GM18867 (cell line): ENCODE measurements around the gene POLE2.
"Not testable (repeated sequence)": the region's sequence is repeated elsewhere in the genome, so short reads cannot be mapped to it uniquely, and the experiment has no call there.

ENCODE experiments used
- ATAC-seq: cut with Tn5 transposase; IDR thresholded peaks from one replicate; pipeline ENCODE4 v1.9.1; 2021; ENCODE audit warnings: mild to moderate bottlenecking, moderate library complexity; ENCODE audit not compliant: unreplicated experiment

Gene POLE2, protein sequence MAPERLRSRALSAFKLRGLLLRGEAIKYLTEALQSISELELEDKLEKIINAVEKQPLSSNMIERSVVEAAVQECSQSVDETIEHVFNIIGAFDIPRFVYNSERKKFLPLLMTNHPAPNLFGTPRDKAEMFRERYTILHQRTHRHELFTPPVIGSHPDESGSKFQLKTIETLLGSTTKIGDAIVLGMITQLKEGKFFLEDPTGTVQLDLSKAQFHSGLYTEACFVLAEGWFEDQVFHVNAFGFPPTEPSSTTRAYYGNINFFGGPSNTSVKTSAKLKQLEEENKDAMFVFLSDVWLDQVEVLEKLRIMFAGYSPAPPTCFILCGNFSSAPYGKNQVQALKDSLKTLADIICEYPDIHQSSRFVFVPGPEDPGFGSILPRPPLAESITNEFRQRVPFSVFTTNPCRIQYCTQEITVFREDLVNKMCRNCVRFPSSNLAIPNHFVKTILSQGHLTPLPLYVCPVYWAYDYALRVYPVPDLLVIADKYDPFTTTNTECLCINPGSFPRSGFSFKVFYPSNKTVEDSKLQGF

DNA sequence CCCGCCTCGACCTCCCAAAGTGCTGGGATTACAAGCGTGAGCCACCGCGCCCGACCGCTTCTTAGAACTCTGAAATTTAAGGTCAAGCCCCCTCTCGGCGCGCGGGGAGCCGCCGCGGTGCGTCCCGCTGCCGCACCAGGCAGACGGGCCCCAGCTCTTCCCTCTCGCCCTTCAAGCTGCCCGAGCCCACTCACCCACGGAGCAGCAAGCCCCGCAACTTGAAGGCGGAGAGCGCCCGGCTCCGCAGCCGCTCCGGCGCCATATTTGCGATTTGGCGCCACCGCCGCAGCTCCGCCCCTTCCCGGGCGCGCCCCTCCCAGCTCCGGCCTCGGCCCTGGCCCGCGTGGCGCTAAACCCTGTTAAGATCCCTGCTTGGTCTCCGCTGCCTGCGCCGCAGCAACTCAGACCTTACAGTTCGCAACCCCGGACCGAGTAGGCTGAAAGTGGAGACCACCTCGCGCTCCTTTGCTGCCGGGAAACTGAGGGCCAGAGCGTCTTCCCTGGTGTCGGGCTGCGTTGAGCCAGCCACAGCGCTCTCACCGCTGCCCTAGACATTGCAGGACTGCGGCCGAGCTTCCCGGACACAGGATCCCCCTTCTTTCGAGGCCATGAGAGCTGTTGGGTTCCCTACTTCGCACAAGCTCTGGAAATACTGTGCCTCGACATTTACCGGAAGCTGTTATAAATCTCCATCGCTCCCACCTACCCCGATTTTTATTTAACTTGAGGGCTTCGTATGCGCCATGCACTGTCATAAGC, at the start of gene POLE2:
TSS of gene POLE2 (minus strand) at position 273 of the 759 bp plus-strand sequence. CDS start at position 262, 11 bp downstream.
- peak; percentile 85 for ATAC-seq

DNA sequence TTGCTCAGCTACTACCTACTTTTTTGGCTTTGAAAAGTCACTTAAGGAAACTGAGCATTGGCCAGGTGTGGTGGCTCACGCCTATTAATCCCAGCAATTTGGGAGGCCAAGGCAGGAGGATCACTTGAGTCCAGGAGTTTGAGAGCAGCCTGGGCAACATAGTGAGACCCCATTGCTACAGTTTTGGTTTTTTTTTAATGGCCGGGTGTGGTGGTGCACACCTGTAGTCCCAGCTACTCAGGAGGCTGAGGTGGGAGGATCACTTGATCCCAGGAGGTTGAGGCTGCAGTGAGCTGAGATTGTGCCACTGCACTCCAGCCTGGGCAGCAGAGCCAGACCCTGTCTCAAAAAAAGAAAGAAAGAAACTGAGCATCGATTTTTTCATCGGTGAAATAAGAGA, 47.7 kb upstream of the POLE2 start:
- ATAC-seq = not testable (repeated sequence)

DNA sequence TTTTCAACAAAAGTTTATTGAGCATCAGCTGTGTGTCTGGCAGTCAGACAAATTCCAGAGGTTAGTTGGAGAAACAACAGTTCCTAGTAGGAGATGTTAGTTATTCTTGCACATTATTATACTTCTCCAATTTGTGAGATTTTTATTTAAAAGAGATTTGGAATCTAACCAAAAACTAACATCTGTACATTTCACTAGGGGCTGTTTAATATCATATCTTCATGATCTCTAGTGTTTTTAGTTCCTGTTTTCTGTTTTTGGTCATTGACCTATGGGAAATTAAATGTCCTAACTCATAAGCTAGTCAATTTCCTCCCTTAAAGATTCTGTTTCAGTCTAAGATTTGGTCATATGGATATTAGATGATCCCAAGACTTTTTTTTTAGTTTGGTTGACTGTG, 45.8 kb upstream of the POLE2 start:
- ATAC-seq = no peak

DNA sequence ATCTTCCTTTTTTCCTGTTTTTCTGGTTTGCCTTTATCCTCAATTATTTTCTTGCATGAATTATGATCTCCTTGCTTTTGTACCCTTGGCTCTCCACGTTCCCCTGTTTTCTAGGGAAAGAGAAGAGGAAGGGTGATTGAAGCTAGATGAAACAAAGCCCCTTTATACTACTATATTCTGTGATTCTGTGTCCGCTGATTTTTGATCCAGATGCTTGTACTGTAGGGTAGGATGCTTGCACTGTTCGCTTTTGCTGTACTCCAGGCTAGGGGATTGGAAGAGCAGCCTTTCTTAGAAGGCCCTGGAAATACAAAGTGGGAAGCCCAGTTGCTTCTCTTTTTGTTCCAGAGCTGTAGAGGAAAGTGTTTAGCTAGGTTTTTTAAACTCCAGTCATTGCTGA, 44.9 kb upstream of the POLE2 start:
- ATAC-seq = no peak

DNA sequence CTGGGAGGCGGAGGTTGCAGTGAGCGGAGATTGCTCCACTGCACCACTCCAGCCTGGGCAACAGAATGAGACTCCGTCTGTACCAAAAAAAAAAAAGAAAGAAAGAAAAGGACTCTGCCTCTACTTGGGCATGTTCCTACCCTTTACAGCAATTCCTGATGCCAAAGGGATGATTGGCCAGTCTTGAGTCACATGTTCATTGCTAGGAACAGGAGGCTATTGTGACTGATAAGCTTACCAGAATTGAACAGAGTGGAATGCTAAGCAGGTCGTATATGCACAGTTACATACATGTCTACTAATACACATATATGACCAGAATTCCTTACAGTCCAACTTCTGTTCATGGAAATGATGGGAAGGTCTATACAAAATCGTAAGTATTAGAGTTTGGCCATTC, 39.2 kb upstream of the POLE2 start:
- ATAC-seq = no peak

DNA sequence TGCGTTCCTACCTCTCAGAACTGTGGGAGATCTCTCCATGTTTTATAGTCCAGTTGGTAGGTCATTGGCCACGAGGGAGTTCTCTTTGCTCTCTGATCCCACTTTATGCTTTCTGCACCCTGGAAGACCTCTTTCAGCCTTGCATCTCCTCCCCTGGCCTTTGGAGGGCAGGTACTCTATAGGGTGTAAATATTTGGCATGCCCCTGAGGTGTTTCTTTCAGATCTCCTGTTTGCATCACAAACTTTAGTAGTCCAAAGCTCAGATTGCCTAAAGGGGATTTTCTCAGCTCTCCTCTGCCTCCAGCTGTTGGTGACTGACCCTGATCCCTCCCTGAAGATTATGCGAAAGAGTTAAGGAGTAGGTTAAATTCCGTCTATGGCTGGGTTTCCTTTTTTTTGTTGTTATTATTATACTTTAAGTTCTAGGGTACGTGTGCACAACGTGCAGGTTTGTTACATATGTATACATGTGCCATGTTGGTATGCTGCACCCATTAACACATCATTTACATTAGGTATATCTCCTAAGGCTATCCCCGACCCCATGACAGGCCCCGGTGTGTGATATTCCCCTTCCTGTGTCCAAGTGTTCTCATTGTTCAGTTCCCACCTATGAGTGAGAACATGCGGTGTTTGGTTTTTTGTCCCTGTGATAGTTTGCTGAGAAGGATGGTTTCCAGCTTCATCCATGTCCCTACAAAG, 33.9 kb upstream of the POLE2 start:
- not testable (repeated sequence) for ATAC-seq

DNA sequence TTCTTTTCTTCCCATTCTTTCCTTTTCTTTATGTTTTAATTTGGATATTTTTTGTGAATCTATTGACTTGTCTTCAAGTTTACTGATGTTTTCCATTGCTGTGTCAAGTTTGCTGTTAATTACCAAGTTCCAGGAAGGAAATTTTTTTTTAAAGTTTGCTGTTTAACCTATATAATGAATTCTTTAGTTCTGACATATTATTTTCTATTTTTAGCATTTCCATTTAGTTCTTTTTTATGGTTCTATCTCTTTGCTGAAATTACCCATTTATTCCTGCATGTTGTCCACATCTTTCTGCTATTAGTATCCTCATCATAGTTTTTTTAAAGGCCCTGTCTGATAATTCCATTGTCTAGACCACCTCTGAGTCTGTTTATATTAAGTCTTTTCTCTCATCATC, 32.7 kb upstream of the POLE2 start:
- ATAC-seq = no peak

DNA sequence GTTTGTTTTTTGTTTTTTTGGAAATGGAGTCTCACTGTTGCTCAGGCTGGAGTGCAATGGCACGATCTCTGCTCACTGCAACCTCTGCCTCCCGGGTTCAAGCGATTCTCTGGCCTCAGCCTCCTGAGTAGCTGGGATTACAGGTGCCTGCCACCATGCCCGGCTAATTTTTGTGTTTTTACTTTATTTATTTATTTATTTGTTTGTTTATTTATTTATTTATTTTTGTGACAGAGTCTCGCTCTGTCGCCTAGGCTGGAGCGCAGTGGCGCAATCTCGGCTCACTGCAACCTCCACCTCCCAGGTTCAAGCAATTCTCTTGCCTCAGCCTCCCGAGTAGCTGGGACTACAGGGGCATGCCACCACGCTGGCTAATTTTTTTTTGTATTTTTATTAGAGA, 23.0 kb upstream of the POLE2 start:
- ATAC-seq = not testable (repeated sequence)

DNA sequence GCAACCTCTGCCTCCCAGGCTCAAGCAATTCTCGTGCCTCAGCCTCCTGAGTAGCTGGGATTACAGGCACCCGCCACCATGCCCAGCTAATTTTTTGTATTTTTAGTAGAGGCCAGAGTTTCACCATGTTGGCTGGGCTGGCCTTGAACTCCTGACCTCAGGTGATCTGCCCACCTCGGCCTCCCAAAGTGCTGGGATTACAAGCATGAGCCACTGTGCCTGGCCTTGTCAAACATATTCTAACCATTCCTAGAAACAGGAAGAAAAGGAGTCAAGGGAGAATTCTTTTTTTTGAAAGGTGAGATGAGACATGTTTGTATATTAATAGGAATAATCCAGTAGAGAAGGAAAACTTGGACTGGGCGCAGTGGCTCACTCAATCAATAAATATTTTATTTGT, 16.5 kb upstream of the POLE2 start:
- ATAC-seq = not testable (repeated sequence)

DNA sequence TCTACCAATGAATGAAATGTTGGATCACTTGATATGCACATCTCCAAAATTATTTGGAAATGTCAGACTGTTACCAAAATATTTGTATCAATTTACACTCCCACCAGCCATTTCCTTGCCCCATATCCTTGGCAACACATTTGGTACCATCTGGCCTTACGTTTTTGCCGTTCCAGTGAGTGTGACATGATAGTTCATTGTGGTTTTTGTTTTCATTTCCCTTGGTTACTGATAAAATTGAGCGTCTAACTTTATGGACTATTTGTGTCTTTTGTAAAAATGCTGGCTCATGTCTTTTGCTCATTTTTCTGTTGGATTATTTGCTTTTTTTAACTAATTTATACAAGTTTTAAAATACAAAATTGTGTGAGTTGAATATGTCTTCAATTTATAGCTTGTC, 16.0 kb upstream of the POLE2 start:
- no peak for ATAC-seq

DNA sequence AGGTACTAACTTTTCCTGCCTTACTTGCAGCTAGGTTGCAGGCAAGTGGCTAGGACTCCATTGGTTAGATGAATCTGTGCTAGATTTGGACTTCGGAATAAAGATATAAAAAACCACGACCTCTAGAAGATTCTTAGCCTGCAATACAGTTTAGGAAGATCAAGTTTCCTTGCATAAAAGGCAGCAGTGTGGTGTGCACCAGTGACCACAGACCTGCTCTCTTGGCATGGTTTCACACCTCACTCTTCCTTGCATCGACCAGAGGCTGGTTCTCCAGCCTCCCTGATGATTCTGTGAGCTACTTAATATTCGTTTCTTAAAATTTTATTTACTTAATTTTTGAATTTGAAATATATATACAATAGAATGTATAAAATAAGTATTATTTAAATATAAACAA, 14.7 kb upstream of the POLE2 start:
- ATAC-seq = no peak

DNA sequence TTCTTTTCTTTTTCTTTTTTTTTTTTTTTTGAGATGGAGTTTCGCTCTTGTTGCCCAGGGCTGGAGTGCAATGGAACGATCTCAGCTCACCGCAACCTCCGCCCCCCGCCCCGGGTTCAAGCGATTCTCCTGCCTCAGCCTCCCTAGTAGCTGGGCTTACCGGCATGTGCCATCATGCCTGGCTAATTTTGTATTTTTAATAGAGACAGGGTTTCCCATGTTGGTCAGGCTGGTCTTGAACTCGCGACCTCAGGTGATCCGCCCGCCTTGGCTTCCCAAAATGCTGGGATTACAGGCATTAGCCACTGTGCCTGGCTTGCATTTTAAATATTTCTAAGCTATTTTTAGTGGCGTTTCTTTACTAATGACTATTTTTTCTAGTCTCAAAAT, 5.7 kb upstream of the POLE2 start:
- ATAC-seq = not testable (repeated sequence)

DNA sequence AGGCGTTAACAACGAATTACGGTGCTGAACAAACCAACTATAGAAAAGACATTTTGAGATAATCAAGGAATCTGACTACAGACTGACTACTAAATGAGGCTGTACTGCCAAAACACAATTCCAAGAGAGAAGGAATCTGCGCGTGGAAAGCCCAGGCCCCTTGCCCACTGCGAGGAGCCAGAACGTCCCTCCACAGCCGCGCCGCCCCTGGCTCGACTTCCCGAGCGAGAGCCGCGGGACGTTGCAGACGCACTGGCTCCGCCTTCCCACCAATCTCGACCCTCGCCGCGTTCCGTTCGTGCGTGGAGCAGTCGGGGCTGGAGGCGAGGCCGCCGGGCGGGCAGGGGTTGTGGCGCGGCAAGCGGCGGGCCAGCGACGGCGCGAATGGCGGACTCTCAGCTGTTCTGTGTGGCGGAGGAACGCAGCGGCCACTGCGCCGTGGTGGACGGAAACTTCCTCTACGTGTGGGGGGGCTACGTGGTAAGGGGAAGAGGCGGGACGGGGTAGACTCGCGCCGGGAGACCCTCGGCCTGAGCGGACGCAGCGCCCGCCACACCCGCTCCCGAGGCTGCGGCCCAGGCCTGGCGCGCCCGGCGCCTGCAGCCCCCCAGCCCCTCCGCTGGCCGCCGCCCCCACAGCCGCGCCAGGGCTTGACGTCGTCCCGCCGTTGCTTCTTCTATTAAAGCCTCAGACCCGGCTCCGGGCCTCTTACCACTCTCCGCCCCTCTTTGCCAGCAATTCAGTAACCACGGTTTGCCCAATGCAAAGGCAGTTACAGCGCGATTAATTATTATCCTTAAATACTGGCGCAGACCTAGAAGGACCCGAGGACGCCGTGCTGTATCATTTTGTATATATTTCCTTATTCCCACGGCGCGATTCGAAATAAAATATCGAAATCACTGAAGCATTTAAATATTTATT, 5.1 kb upstream of the POLE2 start, which contains the start of gene KLHDC1:
TSS of gene KLHDC1 (plus strand) at position 310 of the 924 bp plus-strand sequence. CDS start at position 385, 75 bp downstream.
- peak; percentile 78 for ATAC-seq

DNA sequence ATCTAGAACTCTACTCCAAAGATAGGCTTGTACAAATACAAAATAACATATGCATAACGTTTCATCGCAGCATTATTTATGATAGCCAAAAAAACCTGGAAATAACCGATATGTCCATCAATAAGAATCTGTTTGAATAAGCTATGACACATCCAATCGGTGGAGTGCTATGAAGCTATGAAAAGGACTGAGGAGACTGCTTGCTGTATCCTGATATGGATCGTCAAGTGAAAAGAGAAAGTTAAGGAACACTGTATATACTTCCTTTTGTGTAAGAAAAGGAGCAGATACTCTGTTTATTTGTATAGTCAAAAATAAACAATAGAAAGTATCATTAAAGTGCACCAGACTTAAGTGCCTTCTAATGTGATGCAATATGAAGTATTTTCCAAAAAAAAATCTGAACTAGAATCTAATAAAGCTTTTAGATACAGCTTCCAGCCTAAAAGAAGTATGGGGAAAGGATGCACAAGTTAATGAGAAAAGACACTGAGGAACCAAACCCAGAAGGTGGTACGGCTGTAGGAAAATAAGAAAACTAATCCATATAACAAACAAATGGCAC, 4.3 kb upstream of the POLE2 start:
- ATAC-seq = no peak

DNA sequence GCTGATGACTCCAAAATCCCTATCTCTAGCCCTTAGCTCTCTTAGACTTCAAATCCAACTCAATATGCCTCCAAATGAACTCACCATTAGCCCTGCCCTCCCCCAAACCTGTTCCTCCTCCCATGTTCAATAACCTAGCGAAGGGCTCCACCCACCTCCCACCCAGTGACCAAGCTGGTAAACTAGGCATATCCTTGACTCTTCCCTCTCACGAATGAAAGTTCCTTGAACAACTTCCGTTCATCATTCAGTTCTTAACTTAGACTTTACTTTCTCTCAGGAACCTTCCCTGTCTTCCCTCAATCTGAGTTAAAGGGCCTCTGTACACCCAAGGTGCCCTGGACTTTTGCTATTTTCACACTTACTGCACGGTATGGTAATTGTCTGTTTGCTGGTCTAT, 3.0 kb upstream of the POLE2 start:
- no peak for ATAC-seq

DNA sequence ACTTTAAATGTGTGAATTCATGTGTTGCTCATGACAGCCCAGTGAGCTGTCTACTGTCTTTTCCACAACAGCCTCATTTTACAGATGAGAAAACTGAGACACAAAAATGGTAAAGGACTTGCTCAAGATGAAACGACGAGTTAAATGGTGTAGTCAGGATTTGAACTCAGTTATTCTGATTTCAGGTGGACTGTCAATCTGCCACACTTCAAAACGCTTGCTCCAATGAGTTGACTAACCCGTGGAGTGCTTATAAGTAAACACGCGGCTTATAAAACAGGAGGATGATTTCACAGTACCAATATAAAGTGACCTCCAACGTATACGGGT, 652 bp upstream of the POLE2 start:
- ATAC-seq = no peak

DNA sequence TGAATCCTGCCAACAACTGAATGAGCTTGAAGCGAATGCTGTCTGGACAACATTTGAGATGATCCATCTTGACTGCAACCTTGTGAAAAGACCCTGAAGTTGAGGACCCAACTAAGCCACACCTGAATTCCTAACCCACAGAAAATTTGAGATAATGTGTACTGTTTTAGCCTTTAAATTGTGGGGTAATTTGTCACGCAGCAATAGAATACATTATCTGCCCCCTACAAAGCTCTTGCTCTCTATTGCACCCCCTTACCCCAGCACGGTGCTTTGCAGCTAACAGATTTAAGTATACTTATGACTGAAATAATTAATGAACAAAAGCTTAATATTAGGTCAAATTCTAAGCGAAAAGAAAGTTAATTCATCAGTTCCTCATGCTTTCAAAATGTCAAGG, 1.6 kb downstream of the POLE2 start:
- no peak for ATAC-seq

DNA sequence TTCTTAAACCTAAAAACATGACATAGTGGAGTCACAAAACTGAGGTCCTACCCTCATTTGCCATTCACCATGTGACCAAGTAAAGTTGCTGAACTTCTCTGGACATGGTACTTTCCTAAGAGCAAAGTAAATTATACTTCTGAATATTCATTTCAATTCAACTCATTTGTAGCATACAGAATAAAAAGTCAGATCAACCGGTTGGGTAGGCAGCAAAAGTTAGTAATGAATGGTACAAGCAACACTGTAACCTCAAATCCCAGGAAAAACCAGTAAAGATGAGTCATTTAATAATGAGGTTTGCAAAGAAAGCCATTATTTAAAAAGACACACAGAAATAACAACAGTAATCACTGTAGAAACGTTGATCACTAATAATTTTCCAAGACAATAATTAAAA, 8.7 kb downstream of the POLE2 start:
- no peak for ATAC-seq

DNA sequence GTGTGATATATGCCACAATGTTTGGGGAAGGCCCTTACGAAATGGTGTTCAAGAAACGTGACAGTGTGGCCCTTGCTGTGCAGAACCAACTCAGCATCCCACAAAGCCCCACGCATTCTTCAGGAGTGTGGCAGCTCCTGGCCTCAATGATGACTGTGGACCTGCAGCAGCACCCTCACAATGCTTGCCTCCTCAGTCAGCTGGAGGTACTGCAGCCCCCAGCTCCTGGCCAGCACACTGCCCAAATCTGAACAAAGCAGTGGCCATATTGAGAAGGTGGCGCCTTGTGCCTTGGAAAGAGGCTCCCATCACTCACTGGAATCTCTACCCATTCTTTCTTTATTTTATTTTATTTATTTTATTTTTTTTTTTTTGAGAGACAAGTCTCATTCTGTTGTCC, 10.4 kb downstream of the POLE2 start:
- ATAC-seq = no peak

DNA sequence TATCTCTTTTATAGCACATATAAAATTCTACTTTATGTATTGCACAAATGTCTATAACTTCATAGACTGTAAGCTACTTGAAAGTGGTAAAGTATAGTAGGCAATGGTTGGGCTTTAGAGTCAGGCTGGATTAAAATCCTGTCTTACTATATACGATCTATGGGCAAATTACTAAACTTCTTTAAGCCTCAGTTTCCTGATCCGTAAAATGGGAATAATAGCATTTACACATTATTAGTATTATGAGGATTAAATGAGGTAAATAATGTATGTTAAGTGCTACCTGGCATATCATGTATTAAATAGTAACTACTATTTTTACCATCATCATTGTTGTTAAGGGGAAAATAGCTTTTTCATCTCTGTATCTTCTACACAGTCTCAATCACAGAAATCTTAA, 14.4 kb downstream of the POLE2 start:
- ATAC-seq = no peak
